Upper lobe of right lung (tissue), 1 donor: ENCODE measurements around the gene SERP1. TPM values are rescaled to one million over a fixed set of nuclear protein-coding genes. Genes with fewer than 3 reads are reported as not detected.

Source experiments
- ATAC-seq: fragments of 200-7000 bp; cut with Tn5 transposase; one replicate; pipeline ENCODE4 v1.9.1; 2020; ENCODE audit warnings: mild to moderate bottlenecking, moderate library complexity
- DNase-seq: peaks from one replicate; pipeline ENCODE4 v3.0.0-alpha.2; 2020
- H3K27ac ChIP-seq: fragments of 200-600 bp; one replicate; pipeline ENCODE4 v1.8.0; 2022
- H3K27me3 ChIP-seq: fragments of 200-600 bp; one replicate; pipeline ENCODE4 v1.8.0; 2022; ENCODE audit warnings: mild to moderate bottlenecking
- H3K36me3 ChIP-seq: fragments of 200-600 bp; one replicate; pipeline ENCODE4 v1.8.0; 2022
- H3K4me1 ChIP-seq: fragments of 200-600 bp; one replicate; pipeline ENCODE4 v1.8.0; 2022
- H3K4me3 ChIP-seq: fragments of 200-600 bp; one replicate; pipeline ENCODE4 v1.8.0; 2022; ENCODE audit warnings: mild to moderate bottlenecking
- H3K9me3 ChIP-seq: fragments of 200-600 bp; one replicate; pipeline ENCODE4 v1.8.0; 2022
- CTCF ChIP-seq: fragments of 200-600 bp; IDR thresholded peaks from one replicate; pipeline ENCODE4 v1.8.0; 2022; ENCODE audit warnings: antibody characterized with exemption
- intact Hi-C: fragments of 100-400 bp; cut with DNase I; formaldehyde crosslinking; loops from one replicate; pipeline ENCODE4 v1.11.0; 2022
- total RNA-seq: library from RNA; stranded (reverse); fragmentation: NEBNext Ultra II Directional; extraction: Animal tissue kit (Norgen Biotek cat#: 25700); gene quantifications from one replicate; pipeline ENCODE4 v1.2.1, GENCODE V29; 2021
- donor health status: DM: no; HTN: yes; CAD: no; lungs with severe emphysema.

Gene SERP1
- total RNA-seq, 1 donor from 2014 or later, result 132 TPM

GRCh38 chr3:150497956-150498355 is 48.3 kb downstream of the SERP1 start:
- no peak for ATAC-seq
- DNase-seq, result no peak
- no peak for TF ChIP-seq CTCF
- Histone ChIP-seq H3K4me1 (no peaks in the 10 kb centered on the region), H3K9me3 (no peaks in the 10 kb centered on the region), H3K36me3 (no peaks in the 10 kb centered on the region), H3K27ac (no peak overlapping the region), H3K4me3 (no peak overlapping the region), H3K27me3 (no peaks in the 10 kb centered on the region)
- intact Hi-C loops, result loop anchor here (10.0 kb wide), 1 partner anchor 83 kb away; no protein-coding TSS in a partner anchor

- H3K9me3 ChIP-seq, result no peaks in the 10 kb centered on the region
- H3K4me1 ChIP-seq, result no peaks in the 10 kb centered on the region
- no peaks in the 10 kb centered on the region for H3K27me3 ChIP-seq
- H3K4me3 ChIP-seq, result no peak overlapping the region
- no peaks in the 10 kb centered on the region for H3K36me3 ChIP-seq
- DNase-seq (no peak), ATAC-seq (peak; percentile 75)
- intact Hi-C loops, result loop anchor here (10.0 kb wide), 1 partner anchor 81 kb away; no protein-coding TSS in a partner anchor
- peak; percentile 85 for TF ChIP-seq CTCF
- no peak overlapping the region for H3K27ac ChIP-seq
Observed at GRCh38 chr3:150495563-150496168, 50.6 kb downstream of the SERP1 start.

- H3K4me1 ChIP-seq, result no peaks in the 10 kb centered on the region
- no peak overlapping the region for H3K27ac ChIP-seq
- intact Hi-C loops, result loop anchor here (10.0 kb wide), 1 partner anchor 80 kb away; no protein-coding TSS in a partner anchor
- no peaks in the 10 kb centered on the region for H3K27me3 ChIP-seq
- no peaks in the 10 kb centered on the region for H3K9me3 ChIP-seq
- ATAC-seq, result peak; percentile 72
- H3K36me3 ChIP-seq, result no peaks in the 10 kb centered on the region
- no peak for TF ChIP-seq CTCF
- no peak overlapping the region for H3K4me3 ChIP-seq
- DNase-seq, result no peak
Observed at GRCh38 chr3:150495149-150495548, 51.1 kb downstream of the SERP1 start.

- no peaks in the 10 kb centered on the region for H3K9me3 ChIP-seq
- DNase-seq (no peak), ATAC-seq (no peak)
- no peaks in the 10 kb centered on the region for H3K36me3 ChIP-seq
- no peaks in the 10 kb centered on the region for H3K27me3 ChIP-seq
- H3K4me3 ChIP-seq, result no peak overlapping the region
- H3K27ac ChIP-seq, result no peak overlapping the region
- H3K4me1 ChIP-seq, result no peaks in the 10 kb centered on the region
- intact Hi-C loops, result loop anchor here (10.0 kb wide), 1 partner anchor 80 kb away; no protein-coding TSS in a partner anchor
- no peak for TF ChIP-seq CTCF
Observed at GRCh38 chr3:150494411-150494977, 51.8 kb downstream of the SERP1 start.

Other genes starting within 250 kb of the SERP1 start
- gene TSC22D2, start 138.2 kb downstream of the SERP1 start, total RNA-seq, result 29.2 TPM
- gene EIF2A, start 291 bp upstream of the SERP1 start, total RNA-seq, result 83.8 TPM
- 118 TPM for gene SELENOT, start 56.8 kb upstream of the SERP1 start, total RNA-seq
- not detected for gene ERICH6, start 157.4 kb upstream of the SERP1 start, total RNA-seq
- 16.9 TPM for gene SIAH2, start 216.7 kb upstream of the SERP1 start, total RNA-seq